ENCODE data around the gene DGCR2.
"Not testable (repeated sequence)": the region's sequence is repeated elsewhere in the genome, so short reads cannot be mapped to it uniquely, and the experiment has no call there.

Gene DGCR2

GRCh38 chr22:19122143-19122751, at the start of gene DGCR2:
TSS of gene DGCR2 (minus strand) at chr22:19122412. CDS start at chr22:19122206, 206 bp downstream.
- peak; percentile 93 for DNase-seq (ENCODE audit: low read depth)

- no peak for DNase-seq (ENCODE audit: low read depth)
Observed at GRCh38 chr22:19169947-19170318, 47.7 kb upstream of the DGCR2 start.

GRCh38 chr22:19169002-19169946, 47.1 kb upstream of the DGCR2 start:
- no peak for DNase-seq (ENCODE audit: low read depth)

DNA sequence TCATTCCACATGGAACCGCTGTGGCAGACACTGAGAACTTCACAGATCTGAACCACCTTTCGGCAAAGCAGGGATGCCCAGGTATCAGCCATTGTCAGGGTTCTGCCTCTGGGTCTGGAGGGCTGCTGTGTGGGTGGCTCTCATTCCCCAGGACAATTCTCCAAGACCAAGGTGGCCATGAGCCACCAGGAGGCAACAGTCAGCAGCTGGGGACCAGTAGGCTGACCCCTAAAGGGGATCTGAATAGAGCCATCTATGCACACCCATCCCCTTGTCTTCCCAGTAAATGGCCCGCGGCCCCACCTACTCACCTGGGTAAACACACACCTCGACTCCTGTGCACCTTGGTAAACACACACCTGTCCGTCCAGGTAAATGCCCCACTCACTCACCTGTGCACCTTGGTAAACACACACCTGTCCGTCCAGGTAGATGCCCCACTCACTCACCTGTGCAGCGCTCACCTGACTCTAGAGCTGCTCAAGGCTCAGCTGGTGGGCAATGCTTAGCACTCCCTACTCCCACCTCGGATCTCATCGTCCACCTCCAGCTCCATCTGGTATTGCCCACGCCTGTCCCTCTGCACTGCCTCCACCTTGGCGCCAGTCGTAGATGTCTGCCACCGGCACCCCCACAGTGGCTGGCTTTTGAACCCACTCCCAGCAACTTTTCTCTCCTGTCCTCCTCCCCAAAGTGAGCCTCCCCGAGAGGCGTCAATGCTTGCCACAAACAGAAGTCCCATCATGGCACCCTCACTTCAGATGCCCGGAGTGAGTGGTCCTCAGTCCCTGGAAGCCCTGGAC, 46.1 kb upstream of the DGCR2 start:
- DNase-seq (ENCODE audit: low read depth) = no peak

- DNase-seq (ENCODE audit: low read depth) = no peak
Observed at GRCh38 chr22:19167106-19167869, 45.1 kb upstream of the DGCR2 start.

GRCh38 chr22:19166421-19166820, 44.2 kb upstream of the DGCR2 start:
- DNase-seq (ENCODE audit: low read depth) = no peak

DNA sequence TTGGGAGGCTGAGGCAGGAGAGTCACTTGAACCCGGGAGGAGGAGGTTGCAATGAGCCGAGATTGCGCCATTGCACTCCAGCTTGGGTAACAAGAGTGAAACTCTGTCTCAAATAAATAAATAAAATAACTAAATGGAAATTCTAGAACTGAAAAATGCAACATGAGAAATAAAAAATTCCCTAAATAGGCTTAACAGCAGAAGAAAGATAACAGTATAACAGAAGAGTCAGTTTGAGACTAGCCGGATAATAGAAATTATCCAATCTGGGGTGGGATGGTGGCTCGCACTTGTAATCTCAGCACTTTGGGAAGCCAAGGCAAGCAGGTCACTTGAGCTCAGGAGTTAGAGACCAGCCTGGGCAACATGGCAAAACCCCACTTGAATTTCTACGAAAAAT, 42.2 kb upstream of the DGCR2 start:
- no peak for DNase-seq (ENCODE audit: low read depth)

- DNase-seq (ENCODE audit: low read depth) = not testable (repeated sequence)
Observed at GRCh38 chr22:19158649-19159048, 36.4 kb upstream of the DGCR2 start.

DNA sequence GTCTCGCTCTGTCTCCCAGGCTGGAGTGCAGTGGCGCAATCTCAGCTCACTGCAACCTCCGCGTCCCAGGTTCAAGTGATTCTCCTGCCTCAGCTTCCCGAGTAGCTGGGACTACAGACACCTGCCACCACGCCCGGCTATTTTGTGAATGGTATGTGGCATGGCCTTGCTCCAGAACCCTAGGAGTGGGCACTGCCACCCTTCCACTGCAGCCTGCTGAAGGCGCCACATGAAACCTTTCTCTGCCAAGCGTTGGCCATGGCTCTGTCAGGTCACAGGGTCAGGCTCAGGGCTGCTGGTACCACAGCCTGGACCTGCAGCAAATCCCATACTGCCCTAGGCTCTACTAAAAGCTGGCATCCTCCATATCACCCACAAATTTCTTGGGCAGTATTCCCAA, 33.9 kb upstream of the DGCR2 start:
- DNase-seq (ENCODE audit: low read depth) = not testable (repeated sequence)

GRCh38 chr22:19152942-19153883, 31.0 kb upstream of the DGCR2 start:
- no peak for DNase-seq (ENCODE audit: low read depth)

DNA sequence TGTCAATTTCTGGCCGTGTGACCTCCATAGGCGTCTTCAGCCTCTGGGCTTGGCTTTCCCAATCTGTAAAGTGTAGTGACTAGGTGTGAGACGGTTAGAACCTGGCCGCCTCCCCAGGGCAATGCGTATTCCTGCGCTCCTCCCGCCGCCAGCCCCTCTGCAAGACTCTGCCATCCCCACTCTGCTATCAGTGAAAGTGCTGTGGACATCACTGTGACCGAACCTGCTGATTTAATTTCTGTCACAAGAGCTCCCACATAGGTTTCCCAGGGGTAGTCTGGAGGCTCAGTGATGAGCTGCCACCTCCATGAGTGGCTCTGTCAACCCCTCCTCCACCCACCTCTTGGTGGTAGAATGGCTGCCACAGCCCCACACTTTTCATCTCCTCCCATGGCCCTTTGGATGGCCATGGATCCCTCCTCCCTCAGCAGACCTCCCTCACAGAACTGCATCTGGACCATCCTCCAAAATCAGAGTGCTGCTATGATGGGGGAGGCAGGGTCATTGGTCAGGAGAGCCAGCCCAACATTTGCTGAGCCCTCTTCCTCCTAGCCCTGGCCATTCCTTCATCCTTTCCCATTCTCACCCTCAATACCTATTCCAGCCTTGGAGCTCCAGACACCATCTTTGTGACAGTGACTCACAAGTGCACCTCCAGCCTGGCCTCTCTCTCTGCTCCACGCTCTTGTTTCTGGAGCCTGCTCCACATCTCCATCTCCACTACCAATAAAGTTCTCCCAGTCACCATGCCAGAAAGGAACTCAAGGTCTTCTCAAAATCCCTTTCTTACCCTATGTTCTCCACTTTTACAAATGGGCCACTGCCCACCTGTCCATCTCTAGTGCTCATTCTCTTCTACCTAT, 29.3 kb upstream of the DGCR2 start:
- no peak for DNase-seq (ENCODE audit: low read depth)

GRCh38 chr22:19150482-19151328, 28.5 kb upstream of the DGCR2 start:
- DNase-seq (ENCODE audit: low read depth) = no peak

DNA sequence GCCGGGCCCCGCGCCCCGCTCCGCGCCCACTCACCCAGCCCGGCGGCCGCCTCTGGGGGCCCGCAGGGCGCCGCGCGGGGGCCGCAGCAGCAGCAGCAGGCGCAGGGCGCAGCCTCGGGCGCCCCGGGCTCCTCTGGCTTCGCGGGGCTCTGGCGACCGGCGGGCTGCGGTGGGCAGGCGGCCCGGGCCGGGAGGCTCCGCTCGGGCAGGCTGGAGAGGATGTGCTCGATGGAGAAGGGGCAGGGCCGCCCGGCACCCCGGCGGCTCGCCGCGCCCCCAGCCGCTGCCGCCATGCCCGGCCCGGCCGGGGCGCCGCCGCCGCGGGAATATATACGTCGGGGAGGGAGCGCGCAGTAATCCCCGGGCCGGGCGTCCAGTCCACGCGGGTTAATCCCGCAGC, 27.8 kb upstream of the DGCR2 start, which contains the start of gene GSC2:
Gene GSC2 (minus strand): TSS at position 302 of the 400 bp plus-strand sequence. CDS start 9 bp downstream, at position 293.
- DNase-seq (ENCODE audit: low read depth) = no peak

DNA sequence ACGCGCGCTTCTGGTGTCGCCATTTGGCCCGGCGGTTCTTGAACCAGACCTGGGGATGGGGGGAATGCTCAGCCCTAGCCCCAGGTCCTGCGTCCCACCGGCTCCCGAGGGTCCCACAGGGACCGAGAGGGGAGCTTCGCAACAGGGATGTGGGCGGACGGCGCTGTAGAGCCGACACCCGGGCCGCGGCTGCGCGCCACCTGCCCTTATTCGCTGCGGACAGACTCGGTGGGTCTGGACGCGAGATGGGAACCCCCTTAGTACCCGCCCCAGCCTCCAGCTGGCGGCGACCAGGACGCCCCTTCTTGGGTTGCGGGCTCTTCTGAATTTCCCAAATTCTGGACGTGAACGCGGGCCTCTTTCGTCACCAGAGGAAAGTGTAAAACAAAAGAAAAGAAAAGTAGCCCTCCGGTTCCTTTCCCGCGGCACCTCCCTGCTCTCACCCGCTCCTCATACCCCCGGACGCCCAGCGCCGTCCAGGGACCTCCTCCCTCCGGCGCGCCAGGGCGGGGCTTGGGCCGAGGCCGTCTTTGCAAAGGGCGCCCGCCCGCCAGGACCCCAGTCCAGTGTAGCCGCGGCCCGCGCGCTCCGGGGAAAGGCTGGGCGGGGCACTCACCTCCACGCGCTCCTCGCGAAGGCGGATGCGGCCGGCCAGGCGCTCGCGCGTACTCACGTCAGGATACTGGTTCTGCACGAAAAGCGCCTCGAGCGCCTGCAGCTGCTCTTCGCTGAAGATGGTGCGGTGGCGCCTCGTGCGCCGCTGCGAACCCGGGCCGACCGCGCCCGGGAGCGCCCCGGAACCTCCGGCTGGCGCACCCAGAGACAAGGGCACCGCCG, 27.1 kb upstream of the DGCR2 start:
- DNase-seq (ENCODE audit: low read depth) = no peak

DNA sequence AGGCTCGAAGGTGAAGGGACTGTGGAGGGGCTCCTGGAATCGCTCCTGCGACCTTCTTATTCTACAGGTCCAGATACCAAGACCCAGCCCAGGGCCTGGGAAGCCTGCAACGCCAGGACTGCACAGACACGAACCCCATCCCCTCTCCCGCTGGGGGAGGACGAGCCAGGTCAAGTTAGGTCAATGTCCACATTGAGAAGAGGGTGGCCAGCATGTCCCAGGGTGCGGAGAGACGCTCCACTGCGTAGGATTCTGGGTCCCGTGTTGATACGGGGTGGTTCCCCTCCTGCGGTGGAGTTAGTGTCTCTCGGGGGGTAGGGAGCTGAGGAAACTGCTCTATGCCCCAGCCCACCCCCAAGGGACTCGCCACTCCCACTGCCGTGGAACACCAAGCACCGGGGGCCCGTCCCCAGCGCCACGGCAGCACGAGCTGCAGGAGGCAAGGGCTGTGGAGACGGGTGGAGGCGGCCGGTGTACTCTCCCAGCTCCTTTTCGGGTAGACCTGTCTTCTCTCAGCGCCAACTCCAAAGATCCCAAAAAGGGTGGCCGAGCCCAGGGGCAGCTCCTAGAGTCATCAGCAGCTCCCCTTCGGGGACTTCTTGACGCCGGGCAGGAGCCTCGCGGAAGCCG, 26.3 kb upstream of the DGCR2 start:
- DNase-seq (ENCODE audit: low read depth) = no peak

GRCh38 chr22:19147195-19147780, 25.1 kb upstream of the DGCR2 start:
- no peak for DNase-seq (ENCODE audit: low read depth)

All from stimulated activated CD8-positive, alpha-beta memory T cell treated with anti-CD3 and anti-CD28 coated beads, Interleukin-12 subunit alpha, Interleukin-12 subunit beta, amount 100 ng/mL, for 4 hours (primary cell).